Neural progenitor cell (in vitro differentiated cells): ENCODE measurements around the gene TRIM2. TPM values are rescaled to one million over a fixed set of nuclear protein-coding genes. Genes with fewer than 3 reads are reported as not detected.

Source experiments
- DNase-seq: peaks from one replicate; pipeline ENCODE4 v3.0.0-alpha.2; 2016; ENCODE audit warnings: low spot score
- H2AFZ ChIP-seq: fragments of 200-600 bp; sonication (generic); replicated peaks from 2 replicates; pipeline ENCODE4 v1.6.1; 2016; ENCODE audit warnings: antibody characterized with exemption
- H3F3A ChIP-seq: fragments of 200-600 bp; sonication (generic); 2 replicates; pipeline ENCODE4 v1.6.1; 2016; ENCODE audit warnings: antibody characterized with exemption, low read depth
- H3K27ac ChIP-seq: fragments of 200-600 bp; sonication (generic); 2 replicates; pipeline ENCODE4 v1.5.1; 2016; ENCODE audit warnings: mild to moderate bottlenecking
- H3K27me3 ChIP-seq: fragments of 200-600 bp; sonication (generic); 2 replicates; pipeline ENCODE4 v1.6.1; 2016; ENCODE audit warnings: mild to moderate bottlenecking, moderate library complexity
- H3K36me3 ChIP-seq: fragments of 200-600 bp; sonication (generic); 2 replicates; pipeline ENCODE4 v1.5.1; 2016
- H3K4me1 ChIP-seq: fragments of 200-600 bp; sonication (generic); 2 replicates; pipeline ENCODE4 v1.6.1; 2016; ENCODE audit warnings: mixed run types
- H3K4me2 ChIP-seq: fragments of 200-600 bp; sonication (generic); 2 replicates; pipeline ENCODE4 v1.6.1; 2016
- H3K4me3 ChIP-seq: fragments of 200-600 bp; sonication (generic); 2 replicates; pipeline ENCODE4 v1.5.1; 2016
- H3K79me2 ChIP-seq: fragments of 200-600 bp; sonication (generic); 2 replicates; pipeline ENCODE4 v1.6.1; 2016; ENCODE audit warnings: low read depth
- H3K9ac ChIP-seq: fragments of 200-600 bp; sonication (generic); 2 replicates; pipeline ENCODE4 v1.6.1; 2016
- H3K9me3 ChIP-seq: fragments of 200-600 bp; sonication (generic); 2 replicates; pipeline ENCODE4 v1.5.1; 2016; ENCODE audit warnings: low read depth
- H4K20me1 ChIP-seq: fragments of 200-600 bp; sonication (generic); 2 replicates; pipeline ENCODE4 v1.6.1; 2016; ENCODE audit warnings: low read depth
- H3K27ac Mint-ChIP-seq: 3 replicates; pipeline ENCODE4 v1.8.0; 2021; ENCODE audit warnings: mixed read lengths
- H3K27me3 Mint-ChIP-seq: 2 replicates; pipeline ENCODE4 v1.8.0; 2022; ENCODE audit warnings: low read depth, mild to moderate bottlenecking, inconsistent platforms, moderate library complexity, mixed read lengths; ENCODE audit not compliant: insufficient read depth
- H3K36me3 Mint-ChIP-seq: 3 replicates; pipeline ENCODE4 v1.8.0; 2021; ENCODE audit warnings: mixed read lengths
- H3K4me1 Mint-ChIP-seq: 3 replicates; pipeline ENCODE4 v1.8.0; 2021; ENCODE audit warnings: mixed read lengths
- H3K4me3 Mint-ChIP-seq: 3 replicates; pipeline ENCODE4 v1.8.0; 2021; ENCODE audit warnings: mild to moderate bottlenecking, moderate library complexity, mixed read lengths
- H3K9me3 Mint-ChIP-seq: 3 replicates; pipeline ENCODE4 v1.8.0; 2020; ENCODE audit warnings: mixed read lengths
- CTCF ChIP-seq: fragments of 200-600 bp; sonication (generic); IDR thresholded peaks from 2 replicates; pipeline ENCODE4 v1.5.1; 2017; ENCODE audit warnings: antibody characterized with exemption, mild to moderate bottlenecking
- EZH2 ChIP-seq: fragments of 200-600 bp; sonication (generic); IDR thresholded peaks from 2 replicates; pipeline ENCODE4 v1.6.1; 2017; ENCODE audit warnings: antibody characterized with exemption, mild to moderate bottlenecking, moderate library complexity
- EZH2phosphoT487 ChIP-seq: fragments of 200-600 bp; sonication (generic); IDR thresholded peaks from 2 replicates; pipeline ENCODE4 v1.6.1; 2017; ENCODE audit warnings: antibody characterized with exemption
- total RNA-seq: library from RNA; depleted of rRNA; stranded (reverse); fragments of >200 nt; gene quantifications from 2 replicates; pipeline ENCODE4 v1.2.3, GENCODE V29; 2015; ENCODE audit warnings: low replicate concordance

The TRIM2 gene
- total RNA-seq, 1 donor from 2014 or later: 87.6 TPM

GRCh38 chr4:153294631-153295030, 90.4 kb downstream of the TRIM2 start:
- no peak overlapping the region for H2AFZ ChIP-seq

GRCh38 chr4:153295131-153295755, 91.0 kb downstream of the TRIM2 start:
- H3K4me1 Mint-ChIP-seq: peaks cover 23% of the 10 kb centered on the region
- H3K27me3 Mint-ChIP-seq: peaks cover 6% of the 10 kb centered on the region
- TF ChIP-seq EZH2 (no peak), CTCF (no peak), EZH2phosphoT487 (no peak)
- Histone ChIP-seq H3K4me3 (no peak overlapping the region), H3K79me2 (peaks cover 25% of the 10 kb centered on the region), H3K27me3 (no peaks in the 10 kb centered on the region), H3K9me3 (no peaks in the 10 kb centered on the region), H2AFZ (no peak overlapping the region), H3F3A (no peaks in the 10 kb centered on the region), H3K36me3 (no peaks in the 10 kb centered on the region), H4K20me1 (peaks cover 6% of the 10 kb centered on the region), H3K9ac (no peak overlapping the region), H3K4me1 (peaks cover 10% of the 10 kb centered on the region), H3K4me2 (no peak overlapping the region), H3K27ac (no peak overlapping the region)
- H3K27ac Mint-ChIP-seq: no peak overlapping the region
- peaks cover 15% of the 10 kb centered on the region for H3K9me3 Mint-ChIP-seq
- DNase-seq: no peak
- H3K4me3 Mint-ChIP-seq: no peak overlapping the region
- peaks cover 79% of the 10 kb centered on the region for H3K36me3 Mint-ChIP-seq

More at GRCh38 chr4:153294631-153295030, 90.4 kb downstream of the TRIM2 start:
- Histone ChIP-seq H4K20me1 (peaks cover 6% of the 10 kb centered on the region), H3K36me3 (no peaks in the 10 kb centered on the region), H3K27ac (no peak overlapping the region), H3K27me3 (no peaks in the 10 kb centered on the region), H3K79me2 (peaks cover 19% of the 10 kb centered on the region), H3F3A (no peaks in the 10 kb centered on the region), H3K4me2 (no peak overlapping the region), H3K9me3 (no peaks in the 10 kb centered on the region), H3K4me3 (no peak overlapping the region), H3K9ac (no peak overlapping the region), H3K4me1 (peaks cover 10% of the 10 kb centered on the region)
- Mint-ChIP-seq H3K27me3 (peaks cover 6% of the 10 kb centered on the region), H3K4me1 (peaks cover 23% of the 10 kb centered on the region), H3K27ac (no peak overlapping the region), H3K4me3 (no peak overlapping the region), H3K36me3 (peaks cover 74% of the 10 kb centered on the region), H3K9me3 (peaks cover 10% of the 10 kb centered on the region)
- TF ChIP-seq EZH2phosphoT487: no peak
- no peak for TF ChIP-seq EZH2
- TF ChIP-seq CTCF: no peak
- DNase-seq: no peak

- no peaks in the 10 kb centered on the region for H3F3A ChIP-seq
- H2AFZ ChIP-seq: no peak overlapping the region
- H4K20me1 ChIP-seq: peaks cover 6% of the 10 kb centered on the region
- H3K36me3 ChIP-seq: no peaks in the 10 kb centered on the region
- H3K4me2 ChIP-seq: no peak overlapping the region
- TF ChIP-seq EZH2phosphoT487 (no peak), CTCF (no peak), EZH2 (no peak)
- Mint-ChIP-seq H3K36me3 (peaks cover 81% of the 10 kb centered on the region), H3K4me3 (no peak overlapping the region), H3K4me1 (peaks cover 23% of the 10 kb centered on the region), H3K27me3 (peaks cover 6% of the 10 kb centered on the region), H3K9me3 (peaks cover 20% of the 10 kb centered on the region), H3K27ac (peak overlapping the region; percentile 91)
- H3K9me3 ChIP-seq: no peaks in the 10 kb centered on the region
- no peak overlapping the region for H3K9ac ChIP-seq
- peaks cover 33% of the 10 kb centered on the region for H3K79me2 ChIP-seq
- peak; percentile 11 for DNase-seq
- no peak overlapping the region for H3K4me3 ChIP-seq
- H3K27ac ChIP-seq: no peak overlapping the region
- H3K27me3 ChIP-seq: no peaks in the 10 kb centered on the region
- H3K4me1 ChIP-seq: peaks cover 10% of the 10 kb centered on the region
Observed at GRCh38 chr4:153296040-153296823, 92.0 kb downstream of the TRIM2 start.
